SIG-M5 treated with dmso at 0.1 percent for 504 hours (cell line): Measurements from ENCODE around the gene ACO1.

Experiments
- DNase-seq: peaks from one replicate; lab custom pipeline; 2025; ENCODE audit not compliant: unreplicated experiment; lab: John Stamatoyannopoulos, UW

Gene ACO1

DNA sequence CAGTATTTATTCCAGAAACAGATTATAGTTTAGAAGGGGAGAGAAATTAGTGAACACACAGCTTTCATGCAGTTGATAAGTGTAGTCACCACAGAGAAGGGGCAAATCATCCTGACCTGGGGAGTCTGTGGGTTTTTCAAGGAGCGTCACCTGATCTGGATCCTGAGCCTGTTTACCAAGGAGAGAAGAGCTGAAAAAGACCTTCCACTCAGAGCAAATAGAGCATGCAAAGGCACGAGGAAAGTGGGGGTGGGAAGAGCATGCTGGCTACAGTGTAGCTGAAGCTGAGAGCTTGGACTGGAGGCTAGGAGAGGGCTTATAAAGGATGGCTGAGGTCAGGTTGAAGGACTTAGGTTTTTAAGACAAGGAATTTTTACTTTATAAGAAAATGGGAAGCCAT lies 30.4 kb downstream of the ACO1 start:
- no peak for DNase-seq

GRCh38 chr9:32419921-32420320 lies 35.5 kb downstream of the ACO1 start:
- no peak for DNase-seq

DNA sequence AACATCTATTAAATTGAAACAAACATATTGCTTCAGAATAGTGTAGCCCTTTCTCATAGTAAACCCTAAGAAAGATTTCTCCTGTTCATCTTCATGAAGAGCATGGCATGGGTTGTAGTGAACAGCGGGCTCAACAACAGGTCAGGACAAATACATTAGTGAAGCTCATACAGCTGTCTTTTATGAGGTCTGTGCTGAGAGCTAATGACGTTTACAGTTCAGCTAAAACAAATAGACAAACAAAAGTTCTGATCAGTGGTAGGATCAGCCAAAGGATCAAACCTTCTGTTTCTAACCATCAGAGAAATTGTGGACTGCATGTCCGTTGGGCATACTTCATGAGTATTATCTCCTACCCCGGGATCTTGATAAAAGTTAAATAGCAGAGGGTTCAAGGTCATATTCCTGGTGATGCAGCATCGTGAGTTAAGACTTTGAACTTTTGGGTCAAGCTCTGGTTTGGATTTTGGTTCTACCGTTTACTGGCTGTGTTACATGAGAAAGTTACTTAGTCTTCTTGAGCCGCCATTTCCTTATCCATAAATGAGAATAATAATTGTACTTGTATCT lies 37.9 kb downstream of the ACO1 start:
- no peak for DNase-seq

DNA sequence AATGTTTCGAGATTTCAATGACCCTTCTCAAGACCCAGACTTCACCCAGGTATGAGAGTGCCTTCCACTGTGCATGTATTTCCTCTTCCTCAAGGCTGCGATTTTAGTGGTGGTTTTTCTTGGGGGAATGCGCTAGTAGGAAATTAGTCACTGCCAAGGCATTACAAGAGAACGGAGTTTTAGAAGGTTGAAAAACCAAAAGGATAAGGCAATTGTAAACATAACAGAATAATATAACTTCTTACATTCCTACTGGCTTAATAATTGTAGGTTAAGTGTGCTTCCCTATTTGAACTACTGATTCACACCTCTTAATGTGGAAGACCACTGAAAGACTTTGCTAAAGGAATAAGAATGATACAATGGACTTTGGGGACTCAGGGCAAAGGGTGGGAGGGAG lies 38.9 kb downstream of the ACO1 start:
- DNase-seq: no peak

DNA sequence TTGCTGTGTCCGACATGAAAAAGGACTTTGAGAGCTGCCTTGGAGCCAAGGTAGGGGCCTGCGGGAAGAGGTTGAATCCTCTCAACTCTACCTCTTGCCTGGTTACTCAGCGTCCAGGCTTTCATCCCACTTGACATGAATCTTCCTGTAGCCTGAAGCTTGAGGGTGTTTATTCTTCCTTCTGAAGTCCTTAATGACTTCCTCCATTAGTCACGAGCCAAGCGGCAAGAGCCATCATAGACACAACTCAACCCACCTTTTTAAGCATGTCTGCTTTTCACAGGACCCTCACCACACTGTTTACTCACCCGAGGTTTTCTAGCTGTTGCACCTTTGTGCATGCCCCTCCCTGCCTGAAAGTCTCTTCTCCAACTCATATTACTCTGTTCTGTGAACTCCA lies 40.2 kb downstream of the ACO1 start:
- no peak for DNase-seq

GRCh38 chr9:32426278-32426939 lies 42.0 kb downstream of the ACO1 start:
- no peak for DNase-seq

DNA sequence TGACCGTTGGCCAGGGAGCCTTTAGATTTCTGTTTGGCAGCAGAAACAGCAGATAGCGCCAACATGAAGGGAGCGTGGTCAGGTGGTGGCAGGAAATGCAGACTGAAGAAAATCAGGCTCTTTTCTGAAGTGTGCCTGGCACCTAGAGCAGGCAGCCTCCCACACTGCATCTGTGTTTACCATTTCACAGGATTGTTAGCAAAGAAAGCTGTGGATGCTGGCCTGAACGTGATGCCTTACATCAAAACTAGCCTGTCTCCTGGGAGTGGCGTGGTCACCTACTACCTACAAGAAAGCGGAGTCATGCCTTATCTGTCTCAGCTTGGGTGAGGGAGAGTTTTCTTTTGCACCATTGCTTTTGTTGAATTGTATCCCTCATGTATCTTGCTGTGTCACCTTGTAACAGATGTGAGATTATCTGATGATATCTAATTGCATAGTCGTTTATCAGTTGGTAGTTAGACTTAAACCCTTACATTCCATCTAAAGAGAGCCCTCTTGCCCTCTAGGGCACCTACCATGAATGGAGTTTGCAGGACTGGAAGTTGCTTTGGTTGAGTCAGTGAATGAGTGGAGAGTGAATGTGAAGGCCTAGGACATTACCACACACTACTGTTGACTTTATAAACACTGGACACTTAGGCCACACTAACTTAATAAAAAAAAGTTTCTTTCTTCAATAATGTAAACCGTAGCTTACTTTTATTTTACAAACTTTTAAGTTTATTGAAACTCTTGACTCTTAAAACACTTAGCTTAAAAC lies 42.8 kb downstream of the ACO1 start:
- DNase-seq: no peak

DNA sequence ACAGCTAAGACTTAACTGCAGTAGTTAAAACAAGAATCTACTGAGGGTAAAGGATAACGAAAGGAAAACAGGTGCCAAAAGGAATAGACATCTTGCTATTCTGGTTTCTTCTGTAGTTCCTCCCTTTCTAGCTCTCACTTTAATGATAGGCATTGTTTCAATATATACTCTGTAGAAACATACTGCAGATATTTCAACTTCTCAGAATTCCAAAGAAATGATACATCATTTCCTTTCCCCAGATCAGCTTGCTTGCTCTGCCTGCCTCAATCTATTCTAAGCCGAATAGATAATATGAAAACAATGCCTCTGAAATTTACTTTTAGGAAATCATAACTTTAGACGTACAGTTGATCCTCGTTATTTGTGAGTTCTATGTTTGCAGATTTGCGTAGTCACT lies 46.3 kb downstream of the ACO1 start:
- DNase-seq: no peak

GRCh38 chr9:32431196-32431595 lies 46.8 kb downstream of the ACO1 start:
- DNase-seq: no peak

- no peak for DNase-seq
These were observed 47.6 kb downstream of the ACO1 start for GRCh38 chr9:32431940-32432555.

GRCh38 chr9:32434892-32435291 lies 50.4 kb downstream of the ACO1 start:
- DNase-seq: no peak

DNA sequence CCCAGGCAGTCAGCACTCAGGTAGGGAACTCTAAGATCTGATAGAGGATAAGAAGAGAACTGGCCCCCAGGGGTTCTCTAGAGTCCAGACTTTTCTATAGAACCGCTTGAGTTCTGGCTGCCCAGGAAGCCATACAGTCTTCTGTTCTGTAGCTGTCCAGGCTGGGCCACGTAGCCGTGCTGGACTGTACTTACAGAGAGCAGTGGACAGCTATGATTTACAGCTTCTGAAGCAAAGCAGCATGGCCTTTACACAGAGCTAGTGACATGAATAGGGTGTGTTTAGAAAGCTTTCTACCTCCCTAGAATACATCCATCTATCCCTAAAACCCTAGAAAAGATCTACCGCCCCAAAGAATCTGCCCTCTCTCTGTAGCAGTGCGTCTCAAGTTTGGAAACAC lies 57.2 kb downstream of the ACO1 start:
- no peak for DNase-seq

- no peak for DNase-seq
These were observed 58.0 kb downstream of the ACO1 start for GRCh38 chr9:32442433-32442832.

DNA sequence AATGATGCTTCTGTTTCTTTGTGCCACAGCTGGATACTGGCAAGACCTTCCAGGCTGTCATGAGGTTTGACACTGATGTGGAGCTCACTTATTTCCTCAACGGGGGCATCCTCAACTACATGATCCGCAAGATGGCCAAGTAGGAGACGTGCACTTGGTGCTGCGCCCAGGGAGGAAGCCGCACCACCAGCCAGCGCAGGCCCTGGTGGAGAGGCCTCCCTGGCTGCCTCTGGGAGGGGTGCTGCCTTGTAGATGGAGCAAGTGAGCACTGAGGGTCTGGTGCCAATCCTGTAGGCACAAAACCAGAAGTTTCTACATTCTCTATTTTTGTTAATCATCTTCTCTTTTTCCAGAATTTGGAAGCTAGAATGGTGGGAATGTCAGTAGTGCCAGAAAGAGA lies 65.5 kb downstream of the ACO1 start:
- DNase-seq: no peak

DNA sequence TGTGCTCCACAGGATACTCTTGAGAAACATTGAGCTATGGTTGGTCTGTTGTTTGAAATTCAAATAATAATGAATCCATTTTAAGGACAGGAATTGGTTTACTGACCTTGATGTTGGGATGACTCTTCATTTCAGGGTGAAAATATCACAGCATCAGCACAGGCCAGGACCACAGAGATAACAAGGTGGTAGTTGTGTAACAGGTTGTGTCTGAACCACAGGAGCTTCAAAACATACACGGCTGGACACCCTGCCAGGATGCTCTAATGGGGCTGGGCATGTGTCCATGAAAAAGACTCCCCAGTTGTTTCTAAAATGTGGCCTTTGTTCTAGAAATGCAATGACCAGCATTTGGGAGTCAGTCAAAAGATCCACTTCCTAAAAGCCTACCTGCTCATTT lies 69.8 kb downstream of the ACO1 start:
- no peak for DNase-seq

- DNase-seq: no peak
These were observed 71.3 kb downstream of the ACO1 start for GRCh38 chr9:32455738-32456137.

GRCh38 chr9:32456564-32456963 lies 72.1 kb downstream of the ACO1 start:
- no peak for DNase-seq

- no peak for DNase-seq
These were observed 79.3 kb downstream of the ACO1 start for GRCh38 chr9:32463500-32464293.

- DNase-seq: no peak
These were observed 84.3 kb downstream of the ACO1 start for GRCh38 chr9:32468740-32469139.

DNA sequence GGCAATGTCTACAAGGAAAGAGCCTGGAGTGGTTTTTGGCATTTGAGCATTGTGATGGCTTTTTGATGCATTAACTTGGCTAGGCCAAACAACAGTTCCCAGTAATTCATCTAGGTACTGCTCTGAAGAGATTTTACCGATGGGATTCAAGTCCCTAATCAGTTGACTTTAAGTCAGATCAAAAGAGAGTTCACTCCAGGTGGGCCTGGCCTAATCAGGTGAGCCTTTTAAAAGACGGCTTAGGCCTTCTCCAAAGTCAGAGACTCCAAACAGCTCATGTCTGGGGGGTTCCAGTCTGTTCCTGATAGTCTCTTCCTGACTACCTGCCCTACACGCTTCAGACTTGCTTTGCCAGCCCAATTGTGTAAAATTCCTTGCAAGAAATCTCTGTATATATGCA lies 87.9 kb downstream of the ACO1 start:
- no peak for DNase-seq

- peak; percentile 76 for DNase-seq
These were observed 98.9 kb downstream of the ACO1 start for GRCh38 chr9:32483343-32483742.
